HepG2 (cell line): Measurements from ENCODE around the gene CPPED1. TPM values are rescaled to one million over a fixed set of nuclear protein-coding genes. Genes with fewer than 3 reads are reported as not detected.

Experiments
- ATAC-seq: fragments of 200-7000 bp; cut with Tn5 transposase; 3 replicates; pipeline ENCODE4 v1.9.1; 2020; ENCODE audit warnings: mild to moderate bottlenecking, moderate library complexity
- BruUV-seq: library from RNA; stranded (reverse); fragments of 400-500 nt; replicated peaks from 2 replicates; lab custom pipeline; 2021; lab: Mats Ljungman, UMichigan
- CTCF ChIA-PET: fragments of 300-600 bp; formaldehyde crosslinking; extraction: SDS; loops from one replicate; lab custom pipeline; 2021; ENCODE audit warnings: low total read pairs, inconsistent platforms, low intra/inter-chr PET ratio; lab: Yijun Ruan, JAX
- POLR2A ChIA-PET: fragments of 350-600 bp; sonication (Branson Sonifier 250); formaldehyde crosslinking; loops from one replicate; lab custom pipeline; 2020; ENCODE audit warnings: antibody characterized with exemption, inconsistent platforms; lab: Yijun Ruan, JAX
- DNase-seq: peaks from one replicate; pipeline ENCODE4 v3.0.0-alpha.2; 2015; ENCODE audit warnings: low spot score
- FAIRE-seq: peaks from 3 replicates; lab custom pipeline; 2011; peaks lifted over from hg19 to GRCh38; lab: Jason Lieb, UNC
- H2AFZ ChIP-seq: one replicate; pipeline ENCODE4 v1.6.1; 2011; ENCODE audit warnings: low read length, inconsistent platforms
- H3K27ac ChIP-seq: fragments of 300-600 bp; 3 replicates; pipeline ENCODE4 v1.8.0; 2011; ENCODE audit warnings: mixed run types, mild to moderate bottlenecking, mixed read lengths, low read length, inconsistent platforms; ENCODE audit not compliant: insufficient read depth; ENCODE audit errors: extremely low read length
- H3K27me3 ChIP-seq, 2 experiments: fragments of 200-600 bp in 1 of 2; 2 replicates in 1 of 2; 3 replicates in 1 of 2; pipeline versions ENCODE4 v1.6.0 to v1.8.0; 2011; ENCODE audit warnings: low read length in 2 of 2, mild to moderate bottlenecking in 2 of 2, moderate library complexity in 2 of 2, inconsistent platforms in 1 of 2; ENCODE audit not compliant: insufficient read depth in 2 of 2, control insufficient read depth in 1 of 2
- H3K36me3 ChIP-seq, 2 experiments: fragments of 200-600 bp in 1 of 2; replicated peaks in 1 of 2; 2 replicates in 1 of 2; 3 replicates in 1 of 2; pipeline versions ENCODE4 v1.5.1 to v1.8.0; 2011; ENCODE audit warnings: low read length in 2 of 2, inconsistent platforms in 1 of 2; ENCODE audit not compliant: insufficient read depth in 2 of 2, control insufficient read depth in 1 of 2
- H3K4me1 ChIP-seq: 2 replicates; pipeline ENCODE4 v1.5.1; 2012; ENCODE audit warnings: low read length, inconsistent platforms; ENCODE audit not compliant: insufficient read depth
- H3K4me2 ChIP-seq: 2 replicates; pipeline ENCODE4 v1.6.0; 2011; ENCODE audit warnings: low read depth, low read length, inconsistent platforms
- H3K4me3 ChIP-seq, 3 experiments: fragments of 200-600 bp in 1 of 3; sonication (generic), shearing (Covaris generic) in 1 of 3; replicated peaks in 1 of 3; 2 replicates each; pipeline ENCODE4 v1.5.1; 2011 to 2016; ENCODE audit warnings: low read length in 3 of 3, inconsistent platforms in 2 of 3, low read depth in 2 of 3, mild to moderate bottlenecking in 2 of 3, control low read depth in 1 of 3, mixed read lengths in 1 of 3; ENCODE audit not compliant: insufficient read depth in 1 of 3
- H3K79me2 ChIP-seq: one replicate; pipeline ENCODE4 v1.6.1; 2011; ENCODE audit warnings: low read length, inconsistent platforms; ENCODE audit not compliant: insufficient read depth
- H3K9ac ChIP-seq: 2 replicates; pipeline ENCODE4 v1.6.0; 2011; ENCODE audit warnings: mild to moderate bottlenecking, low read depth, low read length, inconsistent platforms; ENCODE audit not compliant: insufficient read depth
- H3K9me3 ChIP-seq: 2 replicates; pipeline ENCODE4 v1.5.1; 2012; ENCODE audit warnings: mild to moderate bottlenecking, low read length
- H4K20me1 ChIP-seq: 2 replicates; pipeline ENCODE4 v1.6.0; 2011; ENCODE audit warnings: inconsistent platforms, mild to moderate bottlenecking, low read length, moderate library complexity; ENCODE audit not compliant: insufficient read depth
- ELF1 ChIP-seq: sonication (generic); formaldehyde crosslinking; IDR thresholded peaks from 2 replicates; pipeline ENCODE4 v1.4.0; 2020; ENCODE audit warnings: missing genetic modification reagents
- HOXA5 ChIP-seq: sonication (generic); formaldehyde crosslinking; IDR thresholded peaks from 2 replicates; pipeline ENCODE4 v1.4.0; 2020; ENCODE audit warnings: missing genetic modification reagents
- MLLT10 ChIP-seq: sonication (generic); formaldehyde crosslinking; IDR thresholded peaks from 2 replicates; pipeline ENCODE4 v1.4.0; 2020; ENCODE audit warnings: missing genetic modification reagents
- SP2 ChIP-seq: sonication (generic); formaldehyde crosslinking; IDR thresholded peaks from 2 replicates; pipeline ENCODE4 v1.5.1; 2020; ENCODE audit warnings: mild to moderate bottlenecking, missing genetic modification reagents
- TARDBP ChIP-seq: sonication (generic); formaldehyde crosslinking; IDR thresholded peaks from 2 replicates; pipeline ENCODE4 v1.8.0; 2022; ENCODE audit warnings: mild to moderate bottlenecking, missing genetic modification reagents
- THYN1 ChIP-seq: sonication (generic); formaldehyde crosslinking; IDR thresholded peaks from 2 replicates; pipeline ENCODE4 v1.8.1; 2023; ENCODE audit warnings: low read depth, mild to moderate bottlenecking, moderate library complexity, missing genetic modification reagents, borderline replicate concordance
- ZFP36 ChIP-seq: fragments of 150-350 bp; IDR thresholded peaks from 2 replicates; pipeline ENCODE4 v1.6.1; 2018; ENCODE audit warnings: borderline replicate concordance, low read length, low read depth; ENCODE audit not compliant: partially characterized antibody
- ZNF230 ChIP-seq: sonication (generic); formaldehyde crosslinking; IDR thresholded peaks from 2 replicates; pipeline ENCODE4 v1.4.0; 2020; ENCODE audit warnings: mild to moderate bottlenecking, missing genetic modification reagents
- ZNF556 ChIP-seq: sonication (generic); formaldehyde crosslinking; IDR thresholded peaks from 2 replicates; pipeline ENCODE4 v1.4.0; 2020; ENCODE audit warnings: mild to moderate bottlenecking, missing genetic modification reagents, borderline replicate concordance
- ZNF563 ChIP-seq: sonication (generic); formaldehyde crosslinking; IDR thresholded peaks from 2 replicates; pipeline ENCODE4 v1.8.0; 2022; ENCODE audit warnings: mild to moderate bottlenecking, moderate library complexity, missing genetic modification reagents
- ZNF567 ChIP-seq: sonication (generic); formaldehyde crosslinking; IDR thresholded peaks from 2 replicates; pipeline ENCODE4 v1.8.1; 2023; ENCODE audit warnings: mild to moderate bottlenecking, missing genetic modification reagents, borderline replicate concordance
- ZNF570 ChIP-seq: sonication (generic); formaldehyde crosslinking; IDR thresholded peaks from 2 replicates; pipeline ENCODE4 v1.4.0; 2020; ENCODE audit warnings: mild to moderate bottlenecking, missing genetic modification reagents, borderline replicate concordance
- ZNF720 ChIP-seq: sonication (generic); formaldehyde crosslinking; IDR thresholded peaks from 2 replicates; pipeline ENCODE4 v1.4.0; 2020; ENCODE audit warnings: missing genetic modification reagents
- WGBS: methylation state at CpG from one replicate; pipeline ENCODE4 v1.1.6; 2017; ENCODE audit warnings: low lambda C conversion rate; 5-methylcytosine and 5-hydroxymethylcytosine counted together
- in situ Hi-C: cut with HindIII; loops from 2 replicates; pipeline ENCODE4 v1.10.0; 2017; ENCODE audit warnings: low pct_unique_long_range_greater_than_20kb; ENCODE audit not compliant: extremely low pct_ligation_motif_present
- intact Hi-C: fragments of 100-400 bp; cut with micrococcal nuclease; formaldehyde crosslinking; loops from one replicate; pipeline ENCODE4 v1.10.0; 2022; ENCODE audit not compliant: unreplicated experiment
- polyA plus RNA-seq, 8 experiments: library from polyadenylated mRNA; depleted of rRNA in 3 of 8; stranded (reverse) in 7 of 8; unstranded in 1 of 8; fragments of >200 nt; fragmentation: Illumina TruSeq in 4 of 8; extraction: Trizol in 4 of 8; gene quantifications; 2 replicates each; pipeline versions ENCODE4 v1.2.1 to v1.2.3, GENCODE V29; 2011 to 2016; ENCODE audit warnings: low read depth in 4 of 8, missing spikeins in 1 of 8, mixed read lengths in 1 of 8; ENCODE audit not compliant: insufficient read depth in 1 of 8
- total RNA-seq, 5 experiments: library from RNA; depleted of rRNA; stranded (reverse); fragments of >200 nt; fragmentation: Illumina TruSeq; extraction: Trizol; gene quantifications; 2 replicates each; pipeline ENCODE4 v1.2.3, GENCODE V29; 2016; ENCODE audit warnings: low read depth in 1 of 5
- TF ChIP-seq, protein P1 (sequence below): sonication (generic); formaldehyde crosslinking; IDR thresholded peaks from 2 replicates; pipeline ENCODE4 v1.4.0; 2020; ENCODE audit warnings: mild to moderate bottlenecking, missing genetic modification reagents, borderline replicate concordance
- TF ChIP-seq, protein P2 (sequence below): sonication (generic); formaldehyde crosslinking; IDR thresholded peaks from 2 replicates; pipeline ENCODE4 v1.5.0; 2020; ENCODE audit warnings: missing genetic modification reagents
- TF ChIP-seq, protein P3 (sequence below): IDR thresholded peaks from 2 replicates; pipeline ENCODE4 v1.6.1; 2018; ENCODE audit warnings: missing genetic modification reagents
- TF ChIP-seq, protein P4 (sequence below): sonication (generic); formaldehyde crosslinking; IDR thresholded peaks from 2 replicates; pipeline ENCODE4 v1.8.0; 2022; ENCODE audit warnings: missing genetic modification reagents, mild to moderate bottlenecking, inconsistent platforms, borderline replicate concordance

Gene CPPED1
- total and polyA plus RNA-seq, 2 of the 13 experiments (the other 11 are each of a cell fraction or from before 2014, with no cell fraction given): 66.6 to 71.3 TPM

DNA sequence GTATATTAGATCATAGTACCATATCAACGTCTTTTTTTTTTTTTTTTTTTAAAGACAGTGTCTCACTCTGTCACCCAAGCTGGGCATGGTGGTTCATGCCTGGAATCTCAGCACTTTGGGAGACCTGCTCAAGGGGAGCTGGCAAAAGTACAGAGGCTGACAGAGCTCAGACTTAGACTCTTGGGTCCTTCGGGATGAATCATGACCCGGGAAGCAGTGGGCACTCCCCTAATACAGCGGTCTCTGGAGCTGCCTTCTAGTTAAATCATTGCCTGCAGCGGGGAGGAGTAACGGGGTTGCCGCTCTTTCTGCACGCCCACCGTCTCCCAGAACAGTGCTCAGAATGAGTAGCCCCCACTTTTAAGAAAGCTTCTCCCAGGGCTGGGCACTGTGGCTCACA lies 174.4 kb downstream of the CPPED1 start:
- no peak for FAIRE-seq
- no TSS peak for BruUV-seq
- no peak for DNase-seq
- Histone ChIP-seq H4K20me1 (no peaks in the 10 kb centered on the region), H3K9ac (no peak overlapping the region), H2AFZ (no peak overlapping the region), H3K4me3 (no peak overlapping the region), H3K27ac (no peak overlapping the region), H3K4me2 (no peak overlapping the region), H3K27me3 (no peaks in the 10 kb centered on the region), H3K36me3 (no peaks in the 10 kb centered on the region), H3K4me1 (peaks cover 9% of the 10 kb centered on the region; the same call in 1 of the 2 replicates), H3K79me2 (no peaks in the 10 kb centered on the region), H3K9me3 (no peaks in the 10 kb centered on the region)
- POLR2A ChIA-PET: interaction anchor here (1.1 to 3.0 kb wide), 2 partner anchors 15 to 16 kb away, joined by 3 to 14 read pairs; no protein-coding TSS in a partner anchor
- intact Hi-C loops: no loop called here
- CTCF ChIA-PET: no interaction called here
- WGBS: 95% methylated on average over 9 of the region's 9 CpGs
- TF ChIP-seq ZNF563 (CRISPR knock-in tag): no peak
- no peak for TF ChIP-seq MLLT10 (CRISPR knock-in tag)
- TF ChIP-seq SP2 (CRISPR knock-in tag): no peak
- TF ChIP-seq ZNF570 (CRISPR knock-in tag): no peak
- TF ChIP-seq, protein P1, sequence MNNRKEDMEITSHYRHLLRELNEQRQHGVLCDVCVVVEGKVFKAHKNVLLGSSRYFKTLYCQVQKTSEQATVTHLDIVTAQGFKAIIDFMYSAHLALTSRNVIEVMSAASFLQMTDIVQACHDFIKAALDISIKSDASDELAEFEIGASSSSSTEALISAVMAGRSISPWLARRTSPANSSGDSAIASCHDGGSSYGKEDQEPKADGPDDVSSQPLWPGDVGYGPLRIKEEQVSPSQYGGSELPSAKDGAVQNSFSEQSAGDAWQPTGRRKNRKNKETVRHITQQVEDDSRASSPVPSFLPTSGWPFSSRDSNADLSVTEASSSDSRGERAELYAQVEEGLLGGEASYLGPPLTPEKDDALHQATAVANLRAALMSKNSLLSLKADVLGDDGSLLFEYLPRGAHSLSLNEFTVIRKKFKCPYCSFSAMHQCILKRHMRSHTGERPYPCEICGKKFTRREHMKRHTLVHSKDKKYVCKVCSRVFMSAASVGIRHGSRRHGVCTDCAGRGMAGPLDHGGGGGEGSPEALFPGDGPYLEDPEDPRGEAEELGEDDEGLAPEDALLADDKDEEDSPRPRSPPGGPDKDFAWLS: no peak
- TF ChIP-seq ZNF567 (CRISPR knock-in tag): no peak
- no peak for TF ChIP-seq ZNF720 (CRISPR knock-in tag)
- TF ChIP-seq ZNF556 (CRISPR knock-in tag): no peak
- no peak for TF ChIP-seq TARDBP
- no peak for TF ChIP-seq THYN1
- TF ChIP-seq, protein P2, sequence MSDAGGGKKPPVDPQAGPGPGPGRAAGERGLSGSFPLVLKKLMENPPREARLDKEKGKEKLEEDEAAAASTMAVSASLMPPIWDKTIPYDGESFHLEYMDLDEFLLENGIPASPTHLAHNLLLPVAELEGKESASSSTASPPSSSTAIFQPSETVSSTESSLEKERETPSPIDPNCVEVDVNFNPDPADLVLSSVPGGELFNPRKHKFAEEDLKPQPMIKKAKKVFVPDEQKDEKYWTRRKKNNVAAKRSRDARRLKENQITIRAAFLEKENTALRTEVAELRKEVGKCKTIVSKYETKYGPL (CRISPR knock-in tag): no peak
- no peak for TF ChIP-seq HOXA5 (CRISPR knock-in tag)
- no peak for TF ChIP-seq ELF1 (CRISPR knock-in tag)
- no peak for TF ChIP-seq ZFP36
- no peak for TF ChIP-seq ZNF230 (CRISPR knock-in tag)
- TF ChIP-seq, protein P3, sequence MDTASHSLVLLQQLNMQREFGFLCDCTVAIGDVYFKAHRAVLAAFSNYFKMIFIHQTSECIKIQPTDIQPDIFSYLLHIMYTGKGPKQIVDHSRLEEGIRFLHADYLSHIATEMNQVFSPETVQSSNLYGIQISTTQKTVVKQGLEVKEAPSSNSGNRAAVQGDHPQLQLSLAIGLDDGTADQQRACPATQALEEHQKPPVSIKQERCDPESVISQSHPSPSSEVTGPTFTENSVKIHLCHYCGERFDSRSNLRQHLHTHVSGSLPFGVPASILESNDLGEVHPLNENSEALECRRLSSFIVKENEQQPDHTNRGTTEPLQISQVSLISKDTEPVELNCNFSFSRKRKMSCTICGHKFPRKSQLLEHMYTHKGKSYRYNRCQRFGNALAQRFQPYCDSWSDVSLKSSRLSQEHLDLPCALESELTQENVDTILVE: no peak
- TF ChIP-seq, protein P4, sequence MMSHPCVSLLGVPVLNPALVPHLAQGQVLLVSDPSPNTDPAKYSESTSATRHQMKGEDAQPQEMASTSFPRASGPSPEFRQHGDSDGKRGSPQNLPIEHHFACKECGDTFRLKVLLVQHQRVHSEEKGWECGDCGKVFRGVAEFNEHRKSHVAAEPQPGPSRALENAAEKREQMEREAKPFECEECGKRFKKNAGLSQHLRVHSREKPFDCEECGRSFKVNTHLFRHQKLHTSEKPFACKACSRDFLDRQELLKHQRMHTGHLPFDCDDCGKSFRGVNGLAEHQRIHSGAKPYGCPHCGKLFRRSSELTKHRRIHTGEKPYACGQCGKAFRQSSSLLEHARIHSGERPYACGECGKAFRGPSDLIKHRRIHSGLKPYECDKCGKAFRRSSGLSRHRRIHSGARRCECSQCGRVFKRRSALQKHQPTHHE (CRISPR knock-in tag): no peak
- ATAC-seq: no peak
- in situ Hi-C loops: no loop called here
